GM19397 (cell line): ENCODE results near the gene ZBTB47.

Source experiments
- ATAC-seq: cut with Tn5 transposase; IDR thresholded peaks from one replicate; pipeline ENCODE4 v1.9.1; 2021; ENCODE audit warnings: mild to moderate bottlenecking, moderate library complexity; ENCODE audit not compliant: unreplicated experiment

ZBTB47 gene

GRCh38 chr3:42664438-42664803 lies 10.9 kb downstream of the ZBTB47 start:
- no peak for ATAC-seq

- ATAC-seq = no peak
Measured at GRCh38 chr3:42665050-42665878, 11.8 kb downstream of the ZBTB47 start.

GRCh38 chr3:42666022-42666421 lies 12.5 kb downstream of the ZBTB47 start:
- ATAC-seq = no peak

- ATAC-seq = no peak
Measured at GRCh38 chr3:42666577-42666998, 13.1 kb downstream of the ZBTB47 start.

GRCh38 chr3:42667096-42667522 lies 13.6 kb downstream of the ZBTB47 start:
- no peak for ATAC-seq

GRCh38 chr3:42667523-42668412 lies 14.3 kb downstream of the ZBTB47 start:
- ATAC-seq = no peak

- no peak for ATAC-seq
Measured at GRCh38 chr3:42668413-42668760, 14.9 kb downstream of the ZBTB47 start.

GRCh38 chr3:42668793-42669217 lies 15.3 kb downstream of the ZBTB47 start:
- ATAC-seq = no peak

- ATAC-seq = no peak
Measured at GRCh38 chr3:42670051-42670576, 16.6 kb downstream of the ZBTB47 start.

GRCh38 chr3:42670670-42671069 lies 17.2 kb downstream of the ZBTB47 start:
- no peak for ATAC-seq

- no peak for ATAC-seq
Measured at GRCh38 chr3:42672515-42672914, 19.0 kb downstream of the ZBTB47 start.

GRCh38 chr3:42673082-42673481 lies 19.6 kb downstream of the ZBTB47 start:
- ATAC-seq = no peak

- no peak for ATAC-seq
Measured at GRCh38 chr3:42674146-42674545, 20.6 kb downstream of the ZBTB47 start.

- ATAC-seq = no peak
Measured at GRCh38 chr3:42675909-42676308, 22.4 kb downstream of the ZBTB47 start.

- ATAC-seq = no peak
Measured at GRCh38 chr3:42678447-42678846, 24.9 kb downstream of the ZBTB47 start.

- ATAC-seq = no peak
Measured at GRCh38 chr3:42680271-42680670, 26.8 kb downstream of the ZBTB47 start.

GRCh38 chr3:42680806-42681205 lies 27.3 kb downstream of the ZBTB47 start:
- ATAC-seq = no peak

GRCh38 chr3:42681361-42682038 lies 28.0 kb downstream of the ZBTB47 start:
- no peak for ATAC-seq

- ATAC-seq = no peak
Measured at GRCh38 chr3:42682301-42683070, 29.0 kb downstream of the ZBTB47 start.

- no peak for ATAC-seq
Measured at GRCh38 chr3:42683875-42684598, 30.5 kb downstream of the ZBTB47 start.
